Activated naive CD4-positive, alpha-beta T cell treated with anti-CD3 and anti-CD28 coated beads, Interleukin-2, amount 50 U/mL, for 24 hours (primary cell): ENCODE data around the gene SLC22A4.

Experiments
- H3K27ac Mint-ChIP-seq: one replicate; pipeline ENCODE4 v1.8.0; 2021; ENCODE audit warnings: mild to moderate bottlenecking, mixed read lengths
- H3K27me3 Mint-ChIP-seq: one replicate; pipeline ENCODE4 v1.8.0; 2021; ENCODE audit warnings: mixed read lengths
- H3K36me3 Mint-ChIP-seq: one replicate; pipeline ENCODE4 v1.8.0; 2021; ENCODE audit warnings: mixed read lengths
- H3K4me1 Mint-ChIP-seq: one replicate; pipeline ENCODE4 v1.8.0; 2021; ENCODE audit warnings: mixed read lengths
- H3K4me3 Mint-ChIP-seq: one replicate; pipeline ENCODE4 v1.8.0; 2021; ENCODE audit warnings: mild to moderate bottlenecking, mixed read lengths
- H3K9me3 Mint-ChIP-seq: one replicate; pipeline ENCODE4 v1.8.0; 2021; ENCODE audit warnings: mixed read lengths

SLC22A4 gene

GRCh38 chr5:132301344-132302271 is 7.4 kb downstream of the SLC22A4 start:
- peaks cover 8% of the 10 kb centered on the region for H3K9me3 Mint-ChIP-seq
- H3K4me3 Mint-ChIP-seq = no peak overlapping the region
- no peaks in the 10 kb centered on the region for H3K4me1 Mint-ChIP-seq
- peaks cover 7% of the 10 kb centered on the region for H3K36me3 Mint-ChIP-seq
- H3K27me3 Mint-ChIP-seq = no peaks in the 10 kb centered on the region
- no peak overlapping the region for H3K27ac Mint-ChIP-seq

GRCh38 chr5:132302413-132302812 is 8.2 kb downstream of the SLC22A4 start:
- Mint-ChIP-seq H3K4me3 (no peak overlapping the region), H3K36me3 (peaks cover 7% of the 10 kb centered on the region), H3K4me1 (no peaks in the 10 kb centered on the region), H3K9me3 (peaks cover 8% of the 10 kb centered on the region), H3K27me3 (no peaks in the 10 kb centered on the region), H3K27ac (no peak overlapping the region)

GRCh38 chr5:132303589-132303988 is 9.4 kb downstream of the SLC22A4 start:
- H3K27ac Mint-ChIP-seq = no peak overlapping the region
- H3K36me3 Mint-ChIP-seq = peaks cover 7% of the 10 kb centered on the region
- no peak overlapping the region for H3K4me3 Mint-ChIP-seq
- H3K4me1 Mint-ChIP-seq = no peaks in the 10 kb centered on the region
- H3K27me3 Mint-ChIP-seq = no peaks in the 10 kb centered on the region
- peaks cover 8% of the 10 kb centered on the region for H3K9me3 Mint-ChIP-seq

GRCh38 chr5:132305420-132305819 is 11.2 kb downstream of the SLC22A4 start:
- Mint-ChIP-seq H3K4me3 (no peak overlapping the region), H3K27ac (no peak overlapping the region), H3K9me3 (peaks cover 8% of the 10 kb centered on the region), H3K4me1 (no peaks in the 10 kb centered on the region), H3K27me3 (no peaks in the 10 kb centered on the region), H3K36me3 (peaks cover 7% of the 10 kb centered on the region)

- Mint-ChIP-seq H3K4me1 (no peaks in the 10 kb centered on the region), H3K27ac (no peak overlapping the region), H3K4me3 (no peak overlapping the region), H3K36me3 (peaks cover 6% of the 10 kb centered on the region), H3K27me3 (no peaks in the 10 kb centered on the region), H3K9me3 (peaks cover 8% of the 10 kb centered on the region)
Measured at GRCh38 chr5:132308701-132309100, 14.5 kb downstream of the SLC22A4 start.

GRCh38 chr5:132309679-132310078 is 15.5 kb downstream of the SLC22A4 start:
- no peak overlapping the region for H3K4me3 Mint-ChIP-seq
- H3K4me1 Mint-ChIP-seq = no peaks in the 10 kb centered on the region
- no peaks in the 10 kb centered on the region for H3K27me3 Mint-ChIP-seq
- peaks cover 8% of the 10 kb centered on the region for H3K9me3 Mint-ChIP-seq
- H3K27ac Mint-ChIP-seq = no peak overlapping the region
- peaks cover 6% of the 10 kb centered on the region for H3K36me3 Mint-ChIP-seq

- H3K4me3 Mint-ChIP-seq = no peak overlapping the region
- H3K9me3 Mint-ChIP-seq = peaks cover 3% of the 10 kb centered on the region
- no peak overlapping the region for H3K27ac Mint-ChIP-seq
Measured at GRCh38 chr5:132310141-132310834, 16.1 kb downstream of the SLC22A4 start.

GRCh38 chr5:132313366-132313765 is 19.2 kb downstream of the SLC22A4 start:
- H3K4me3 Mint-ChIP-seq = no peak overlapping the region
- no peak overlapping the region for H3K27ac Mint-ChIP-seq
- H3K36me3 Mint-ChIP-seq = peaks cover 1% of the 10 kb centered on the region
- no peaks in the 10 kb centered on the region for H3K9me3 Mint-ChIP-seq
- H3K27me3 Mint-ChIP-seq = no peaks in the 10 kb centered on the region
- H3K4me1 Mint-ChIP-seq = no peaks in the 10 kb centered on the region

More at GRCh38 chr5:132310141-132310834, 16.1 kb downstream of the SLC22A4 start:
- H3K36me3 Mint-ChIP-seq = peaks cover 3% of the 10 kb centered on the region
- H3K4me1 Mint-ChIP-seq = no peaks in the 10 kb centered on the region
- no peaks in the 10 kb centered on the region for H3K27me3 Mint-ChIP-seq

GRCh38 chr5:132313961-132314432 is 19.8 kb downstream of the SLC22A4 start:
- no peak overlapping the region for H3K27ac Mint-ChIP-seq
- H3K4me1 Mint-ChIP-seq = no peaks in the 10 kb centered on the region
- no peak overlapping the region for H3K4me3 Mint-ChIP-seq
- peaks cover 1% of the 10 kb centered on the region for H3K36me3 Mint-ChIP-seq
- no peaks in the 10 kb centered on the region for H3K27me3 Mint-ChIP-seq
- no peaks in the 10 kb centered on the region for H3K9me3 Mint-ChIP-seq

GRCh38 chr5:132315529-132316067 is 21.4 kb downstream of the SLC22A4 start:
- H3K9me3 Mint-ChIP-seq = no peaks in the 10 kb centered on the region
- no peaks in the 10 kb centered on the region for H3K27me3 Mint-ChIP-seq
- no peaks in the 10 kb centered on the region for H3K4me1 Mint-ChIP-seq
- peaks cover 1% of the 10 kb centered on the region for H3K36me3 Mint-ChIP-seq
- H3K4me3 Mint-ChIP-seq = no peak overlapping the region
- no peak overlapping the region for H3K27ac Mint-ChIP-seq

GRCh38 chr5:132319975-132320374 is 25.8 kb downstream of the SLC22A4 start:
- H3K27ac Mint-ChIP-seq = no peak overlapping the region

GRCh38 chr5:132321109-132321721 is 27.0 kb downstream of the SLC22A4 start:
- H3K27me3 Mint-ChIP-seq = no peaks in the 10 kb centered on the region
- no peaks in the 10 kb centered on the region for H3K4me1 Mint-ChIP-seq
- H3K36me3 Mint-ChIP-seq = peaks cover 7% of the 10 kb centered on the region
- no peaks in the 10 kb centered on the region for H3K9me3 Mint-ChIP-seq
- H3K27ac Mint-ChIP-seq = no peak overlapping the region
- H3K4me3 Mint-ChIP-seq = no peak overlapping the region

More at GRCh38 chr5:132319975-132320374, 25.8 kb downstream of the SLC22A4 start:
- Mint-ChIP-seq H3K4me3 (no peak overlapping the region), H3K36me3 (peaks cover 5% of the 10 kb centered on the region), H3K9me3 (no peaks in the 10 kb centered on the region), H3K27me3 (no peaks in the 10 kb centered on the region), H3K4me1 (no peaks in the 10 kb centered on the region)

GRCh38 chr5:132322266-132322665 is 28.1 kb downstream of the SLC22A4 start:
- Mint-ChIP-seq H3K4me1 (no peaks in the 10 kb centered on the region), H3K4me3 (no peak overlapping the region), H3K36me3 (peaks cover 7% of the 10 kb centered on the region), H3K27me3 (no peaks in the 10 kb centered on the region), H3K9me3 (no peaks in the 10 kb centered on the region), H3K27ac (no peak overlapping the region)

- H3K9me3 Mint-ChIP-seq = no peaks in the 10 kb centered on the region
- H3K27ac Mint-ChIP-seq = no peak overlapping the region
- H3K4me1 Mint-ChIP-seq = no peaks in the 10 kb centered on the region
- H3K36me3 Mint-ChIP-seq = peaks cover 10% of the 10 kb centered on the region
- no peak overlapping the region for H3K4me3 Mint-ChIP-seq
- no peaks in the 10 kb centered on the region for H3K27me3 Mint-ChIP-seq
Measured at GRCh38 chr5:132323202-132323601, 29.0 kb downstream of the SLC22A4 start.

- H3K36me3 Mint-ChIP-seq = peaks cover 10% of the 10 kb centered on the region
- no peaks in the 10 kb centered on the region for H3K27me3 Mint-ChIP-seq
- H3K27ac Mint-ChIP-seq = no peak overlapping the region
- no peak overlapping the region for H3K4me3 Mint-ChIP-seq
- H3K4me1 Mint-ChIP-seq = no peaks in the 10 kb centered on the region
- H3K9me3 Mint-ChIP-seq = no peaks in the 10 kb centered on the region
Measured at GRCh38 chr5:132325691-132326090, 31.5 kb downstream of the SLC22A4 start.
